Stimulated activated CD8-positive, alpha-beta memory T cell treated with anti-CD3 and anti-CD28 coated beads, Interleukin-4, amount 100 ng/mL, for 4 hours (primary cell): ENCODE measurements around the gene MITF.

Experiments
- DNase-seq, 2 donors: peaks; one replicate each; pipeline ENCODE4 v3.0.0-alpha.2; 2020; ENCODE audit warnings: low read depth in 2 of 2, low spot score in 1 of 2

Gene MITF, protein sequence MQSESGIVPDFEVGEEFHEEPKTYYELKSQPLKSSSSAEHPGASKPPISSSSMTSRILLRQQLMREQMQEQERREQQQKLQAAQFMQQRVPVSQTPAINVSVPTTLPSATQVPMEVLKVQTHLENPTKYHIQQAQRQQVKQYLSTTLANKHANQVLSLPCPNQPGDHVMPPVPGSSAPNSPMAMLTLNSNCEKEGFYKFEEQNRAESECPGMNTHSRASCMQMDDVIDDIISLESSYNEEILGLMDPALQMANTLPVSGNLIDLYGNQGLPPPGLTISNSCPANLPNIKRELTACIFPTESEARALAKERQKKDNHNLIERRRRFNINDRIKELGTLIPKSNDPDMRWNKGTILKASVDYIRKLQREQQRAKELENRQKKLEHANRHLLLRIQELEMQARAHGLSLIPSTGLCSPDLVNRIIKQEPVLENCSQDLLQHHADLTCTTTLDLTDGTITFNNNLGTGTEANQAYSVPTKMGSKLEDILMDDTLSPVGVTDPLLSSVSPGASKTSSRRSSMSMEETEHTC

DNA sequence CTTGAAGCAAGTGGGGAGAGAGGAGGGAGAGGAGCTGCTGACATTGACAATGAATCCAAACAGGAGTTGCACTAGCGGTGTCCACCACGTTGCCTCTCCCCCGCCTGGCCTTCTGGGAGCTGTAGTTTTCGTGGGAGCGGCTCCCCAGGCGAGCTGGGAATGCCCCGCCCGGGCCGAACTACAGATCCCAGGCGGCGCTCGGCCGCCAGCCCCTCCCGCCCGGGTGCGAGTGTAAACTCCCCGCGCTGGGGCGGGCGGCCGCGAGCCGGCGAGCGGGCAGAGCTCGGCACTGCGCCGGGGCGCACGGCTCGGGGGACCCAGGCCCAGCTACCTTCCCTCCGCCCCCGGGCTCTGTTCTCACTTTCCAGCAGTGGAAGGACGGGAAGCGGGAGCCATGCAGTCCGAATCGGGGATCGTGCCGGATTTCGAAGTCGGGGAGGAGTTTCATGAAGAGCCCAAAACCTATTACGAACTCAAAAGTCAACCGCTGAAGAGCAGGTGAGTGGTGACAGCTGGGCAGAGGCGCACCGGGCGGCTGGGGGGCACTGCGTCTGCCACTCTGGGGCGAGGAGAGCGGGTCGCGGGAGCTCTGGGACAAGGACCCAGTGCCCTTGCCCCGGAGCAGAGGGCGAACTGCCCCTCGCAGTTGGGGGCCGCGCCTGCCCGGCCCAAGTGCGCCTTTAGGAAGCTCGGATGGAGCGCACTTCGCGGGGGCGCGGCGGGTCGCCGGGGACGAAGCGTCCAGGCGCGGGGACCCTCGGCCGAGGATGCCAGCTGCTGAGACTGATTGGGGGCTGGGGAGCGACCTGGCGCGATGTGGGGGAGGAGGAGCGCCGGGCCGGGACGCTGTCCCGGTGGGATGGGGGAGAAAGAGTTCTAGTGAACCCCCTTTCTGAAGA, at the start of gene MITF:
Gene MITF (plus strand): TSS at position 261 of the 899 bp plus-strand sequence. CDS start 134 bp downstream, at position 395.
- DNase-seq, result no peak

DNA sequence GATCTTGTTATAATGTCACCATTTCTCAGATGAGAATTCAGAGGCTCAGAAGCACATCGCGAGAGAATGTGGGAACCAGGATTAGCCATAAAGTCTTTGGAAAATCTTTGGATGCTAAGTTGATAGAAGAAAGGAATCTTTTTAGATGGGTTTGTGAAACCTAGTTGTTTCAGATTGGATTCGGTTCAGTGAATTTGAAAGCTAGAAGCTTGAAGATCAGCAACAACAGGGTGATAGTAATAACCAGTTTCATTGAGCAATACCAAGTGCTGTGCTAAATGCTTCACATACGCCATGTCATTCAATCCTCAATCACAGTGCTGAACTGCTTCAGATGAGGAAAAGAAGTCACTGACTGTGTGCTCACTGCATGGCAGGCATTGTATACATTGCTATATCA, 47.4 kb upstream of the MITF start:
- DNase-seq, result no peak

DNA sequence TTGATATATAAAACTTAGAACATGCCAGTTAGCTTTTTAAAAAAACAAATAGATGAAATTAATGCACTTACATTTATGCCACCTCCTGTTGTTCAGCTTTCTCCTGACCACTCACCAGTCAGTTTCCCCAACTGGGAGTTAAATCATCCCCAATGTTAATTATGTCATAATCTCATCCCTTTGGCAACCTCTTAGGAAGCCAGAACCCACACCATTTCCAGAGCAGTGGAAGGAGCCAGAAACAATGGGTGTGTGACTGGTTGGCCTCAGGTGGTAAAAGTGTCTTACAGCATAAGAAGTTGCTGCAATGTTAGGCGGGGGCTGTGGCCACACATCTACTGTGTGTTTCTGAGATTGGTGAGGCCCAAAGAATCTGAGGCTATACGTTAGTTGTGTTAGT, 46.5 kb upstream of the MITF start:
- DNase-seq, result no peak

DNA sequence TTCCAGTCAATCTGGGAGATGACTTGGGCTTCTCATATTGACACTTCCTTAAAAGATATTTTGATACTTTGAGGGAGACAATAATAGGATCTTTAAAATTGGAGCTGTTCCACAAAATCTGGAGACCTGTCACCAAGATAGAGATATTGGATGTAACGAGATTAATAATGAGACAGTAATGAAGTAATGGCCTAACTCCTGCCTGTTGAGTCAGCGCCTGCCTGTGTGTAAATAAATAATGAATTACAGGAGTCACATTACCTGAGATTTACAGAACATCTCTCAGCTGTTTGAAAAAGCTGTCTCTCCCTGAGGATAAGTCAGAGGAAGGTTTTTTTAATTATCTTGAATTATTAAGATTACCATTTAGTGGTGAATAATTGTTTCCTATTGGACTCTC, 43.8 kb upstream of the MITF start:
- DNase-seq, result no peak

DNA sequence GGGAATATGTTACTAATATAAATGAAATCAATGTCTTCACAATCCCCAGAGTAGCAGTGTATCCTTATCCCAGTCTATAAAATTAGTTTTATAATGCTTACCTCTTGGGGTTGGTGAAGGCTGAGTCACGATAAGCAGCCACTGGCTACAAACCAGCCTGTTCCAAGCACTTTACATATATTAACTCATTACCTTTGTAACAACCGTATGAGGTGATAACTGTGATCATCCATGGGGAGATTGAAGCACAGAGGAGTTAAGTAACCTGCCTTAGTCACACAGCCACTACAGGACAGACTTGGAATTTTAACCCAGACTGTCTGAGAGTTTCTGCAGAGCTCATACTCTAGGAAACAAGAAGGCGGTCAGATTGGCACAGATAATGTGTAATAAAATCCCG, 43.3 kb upstream of the MITF start:
- no peak for DNase-seq

DNA sequence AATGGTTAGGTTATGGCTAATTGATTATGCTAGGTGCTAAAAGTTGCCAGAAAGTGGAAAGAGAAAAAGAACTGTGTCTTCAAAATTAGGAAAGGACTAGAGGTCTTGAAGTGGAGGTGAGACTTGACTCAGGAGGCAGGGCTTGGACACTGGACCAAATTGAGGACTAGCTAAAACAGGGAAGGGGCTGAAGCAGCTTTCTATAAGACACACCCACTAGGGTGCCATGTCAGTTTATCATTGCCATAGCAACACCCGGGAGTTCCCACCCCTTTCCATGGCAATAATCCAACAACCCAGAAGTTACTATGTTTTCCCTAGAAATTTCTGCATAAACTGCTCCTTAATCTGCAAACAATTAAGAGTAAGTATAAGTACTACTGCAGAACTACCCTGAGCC, 42.9 kb upstream of the MITF start:
- no peak for DNase-seq

DNA sequence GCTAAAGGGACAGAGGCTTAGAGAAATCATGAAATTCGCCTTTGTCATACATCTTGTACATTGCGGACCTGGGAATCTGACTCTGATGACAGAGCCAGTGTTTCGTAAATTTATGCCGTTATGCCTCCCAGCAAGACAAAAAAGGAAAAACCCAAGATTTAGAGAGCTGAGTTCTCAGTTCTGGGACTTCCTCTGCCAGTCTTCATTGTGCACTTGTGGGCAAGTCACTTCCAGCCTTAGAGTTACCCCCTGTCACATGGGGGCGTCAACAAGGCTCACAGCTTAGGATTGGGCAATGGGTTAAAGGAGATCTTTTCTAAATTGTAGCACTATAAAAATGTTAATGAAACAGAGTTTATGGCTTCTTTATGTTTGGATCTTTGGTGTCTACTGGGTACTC, 41.9 kb upstream of the MITF start:
- DNase-seq, result no peak

DNA sequence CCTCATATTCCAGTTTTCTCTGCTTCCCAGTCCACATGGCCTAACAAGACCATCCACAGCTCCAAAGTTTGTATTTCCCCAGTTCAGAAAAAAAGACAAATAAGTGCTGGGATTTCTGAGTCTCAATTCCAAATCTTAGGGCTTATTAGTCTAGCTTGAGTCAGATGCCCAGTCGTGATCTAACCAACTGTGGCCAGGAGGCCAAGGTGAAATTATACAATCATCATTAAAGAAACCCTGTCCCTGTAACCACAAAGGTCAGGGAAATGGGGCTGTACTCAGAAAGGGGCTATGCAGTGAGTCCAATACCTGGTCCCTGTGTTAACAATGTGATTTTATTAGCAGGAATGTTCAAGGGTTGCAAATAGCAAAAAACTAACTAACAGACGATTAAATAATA, 40.5 kb upstream of the MITF start:
- no peak for DNase-seq

DNA sequence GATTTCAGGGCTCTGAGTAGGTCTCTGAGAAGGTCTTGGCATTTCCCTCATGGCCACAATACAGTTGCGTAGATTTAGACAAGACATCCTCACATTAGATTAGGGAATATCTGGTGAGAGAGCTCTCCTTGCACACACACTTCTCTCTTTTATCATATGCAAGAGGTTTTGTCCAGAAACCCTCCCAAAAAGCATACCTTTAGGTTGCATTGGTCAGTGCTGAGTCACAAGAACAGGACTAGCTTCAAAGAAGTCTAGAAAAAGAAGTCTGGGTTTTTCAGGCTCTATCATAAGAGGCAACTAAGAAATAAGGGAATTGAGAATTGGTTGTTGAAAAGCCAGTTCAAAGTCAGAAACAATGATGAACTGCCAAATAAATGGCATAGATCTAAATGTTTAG, 40.1 kb upstream of the MITF start:
- no peak for DNase-seq

DNA sequence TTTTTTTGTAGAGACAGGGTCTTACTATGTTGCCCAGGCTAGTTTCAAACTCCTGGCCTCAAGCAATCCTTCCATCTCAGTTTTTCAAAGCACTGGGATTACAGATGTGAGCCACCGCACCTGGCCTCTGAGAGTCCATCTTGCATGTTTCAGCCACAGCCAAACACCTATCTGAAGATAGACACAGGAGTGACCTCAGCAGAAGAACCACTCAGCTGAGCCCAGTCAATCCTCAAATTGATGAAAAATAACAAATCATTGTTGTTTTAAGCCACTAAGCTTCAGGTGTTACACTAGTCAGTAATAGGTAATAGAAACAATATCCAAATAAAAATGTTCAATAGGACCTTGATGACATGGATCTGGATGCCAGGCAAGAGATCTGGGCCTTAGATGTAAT, 38.3 kb upstream of the MITF start:
- no peak for DNase-seq

DNA sequence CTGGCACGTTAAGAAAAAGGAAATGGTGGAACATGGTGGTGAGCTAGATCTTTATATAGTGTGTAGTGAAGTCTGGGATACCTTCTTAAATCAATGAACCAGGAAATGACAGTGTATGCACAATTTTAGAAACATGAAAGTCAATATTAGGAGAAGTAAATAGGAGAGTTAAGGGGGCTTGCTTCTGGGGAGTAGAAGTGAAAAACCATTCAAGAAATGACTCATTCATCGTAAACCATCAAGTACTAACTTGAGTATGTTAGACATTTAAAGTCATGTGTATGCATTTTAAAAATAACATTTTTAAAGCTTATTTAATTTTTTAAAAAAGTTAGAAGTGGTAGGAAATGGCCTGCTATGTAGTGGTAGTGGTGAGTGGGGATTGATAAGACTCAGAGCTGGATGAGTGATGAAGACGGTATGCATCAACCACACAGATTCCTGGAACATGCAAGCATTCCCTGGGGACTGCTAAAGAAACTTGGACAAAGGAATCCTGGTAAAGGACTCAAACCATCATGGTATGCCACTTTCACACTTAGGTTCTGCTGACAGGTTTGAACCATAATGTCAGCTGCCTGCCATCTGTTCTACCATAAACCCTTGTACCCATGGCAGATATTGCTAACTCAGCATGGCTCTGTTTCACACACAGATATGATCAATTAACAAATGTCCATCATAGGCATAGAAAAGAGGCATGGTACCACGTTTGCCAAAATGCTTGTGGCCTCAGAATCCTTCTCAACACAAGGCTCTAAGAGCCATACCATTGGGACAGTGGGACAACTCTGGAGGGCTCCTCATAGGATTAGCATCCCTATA, 28.9 kb upstream of the MITF start:
- DNase-seq, result no peak

DNA sequence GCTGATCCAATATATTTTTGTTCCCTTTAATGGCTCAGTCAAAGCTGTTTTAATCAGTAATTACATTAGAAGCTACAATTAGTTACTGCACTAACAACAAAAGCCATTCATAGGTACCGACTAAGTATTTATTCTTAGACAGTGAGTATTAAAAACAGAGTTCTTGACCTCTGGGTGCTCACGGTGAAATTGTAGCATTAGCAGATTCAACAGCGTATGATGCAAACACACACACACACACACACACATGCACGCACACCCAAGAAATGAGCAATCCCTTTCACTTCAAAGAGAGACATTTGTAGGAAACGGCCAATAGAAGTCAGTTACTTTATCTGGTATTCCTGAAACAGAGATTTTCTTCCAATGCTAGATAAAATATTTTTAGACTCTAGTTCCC, 27.0 kb upstream of the MITF start:
- no peak for DNase-seq

DNA sequence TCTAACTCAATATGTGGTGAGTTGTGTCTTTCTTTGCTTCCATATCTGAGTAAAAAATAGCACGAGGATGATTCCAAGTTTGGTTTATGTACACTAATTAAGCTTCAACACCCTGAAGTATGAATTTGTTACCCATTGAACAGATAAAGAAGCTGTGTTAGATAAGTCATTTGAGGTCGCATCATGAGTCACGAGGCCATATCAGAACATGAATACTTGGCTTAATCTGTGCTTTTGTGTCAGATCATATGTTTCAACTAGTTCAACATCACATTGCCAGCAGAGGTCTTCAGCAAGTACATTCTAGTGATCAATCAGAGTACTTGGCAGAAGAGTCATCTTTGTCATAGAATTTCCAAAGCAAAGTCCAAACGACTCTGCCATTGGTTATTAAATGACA, 26.3 kb upstream of the MITF start:
- DNase-seq, result no peak

DNA sequence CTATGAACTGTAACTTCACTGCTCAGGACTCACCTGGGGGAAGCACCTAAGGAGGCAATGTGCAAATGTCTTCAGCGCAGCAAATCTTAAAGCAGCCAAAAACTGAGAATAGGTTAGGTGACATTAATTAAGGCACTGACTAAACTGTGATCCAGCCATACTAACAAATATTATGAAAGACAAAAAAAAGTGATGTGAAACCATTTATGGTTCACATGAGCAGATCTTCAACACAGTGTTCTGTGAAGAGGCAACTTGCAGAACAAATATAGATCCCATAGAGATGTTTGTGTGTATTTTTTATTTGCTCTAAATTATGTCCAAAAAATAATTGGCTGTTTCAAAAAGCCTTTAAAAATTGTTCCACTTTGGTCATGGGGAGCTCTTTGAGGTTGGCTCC, 24.1 kb upstream of the MITF start:
- no peak for DNase-seq

DNA sequence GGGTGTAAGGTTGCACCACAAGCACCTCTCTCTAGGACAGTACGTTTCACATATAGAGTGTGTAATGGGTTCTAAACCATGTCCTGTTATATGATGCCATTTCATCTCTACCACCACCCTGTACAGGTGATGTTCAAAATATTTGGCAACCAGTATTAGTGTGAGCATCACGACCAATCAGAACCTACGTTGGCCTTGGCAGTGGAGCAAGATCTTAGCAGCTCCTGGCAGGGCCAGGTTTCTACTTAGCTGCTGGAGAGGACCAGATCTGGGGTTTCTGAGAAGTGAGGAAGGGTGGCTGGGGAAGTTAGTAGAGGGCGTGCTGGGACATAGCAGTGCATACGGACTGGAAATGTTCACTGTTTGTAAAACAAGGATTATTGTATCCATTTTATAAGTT, 23.1 kb upstream of the MITF start:
- no peak for DNase-seq

DNA sequence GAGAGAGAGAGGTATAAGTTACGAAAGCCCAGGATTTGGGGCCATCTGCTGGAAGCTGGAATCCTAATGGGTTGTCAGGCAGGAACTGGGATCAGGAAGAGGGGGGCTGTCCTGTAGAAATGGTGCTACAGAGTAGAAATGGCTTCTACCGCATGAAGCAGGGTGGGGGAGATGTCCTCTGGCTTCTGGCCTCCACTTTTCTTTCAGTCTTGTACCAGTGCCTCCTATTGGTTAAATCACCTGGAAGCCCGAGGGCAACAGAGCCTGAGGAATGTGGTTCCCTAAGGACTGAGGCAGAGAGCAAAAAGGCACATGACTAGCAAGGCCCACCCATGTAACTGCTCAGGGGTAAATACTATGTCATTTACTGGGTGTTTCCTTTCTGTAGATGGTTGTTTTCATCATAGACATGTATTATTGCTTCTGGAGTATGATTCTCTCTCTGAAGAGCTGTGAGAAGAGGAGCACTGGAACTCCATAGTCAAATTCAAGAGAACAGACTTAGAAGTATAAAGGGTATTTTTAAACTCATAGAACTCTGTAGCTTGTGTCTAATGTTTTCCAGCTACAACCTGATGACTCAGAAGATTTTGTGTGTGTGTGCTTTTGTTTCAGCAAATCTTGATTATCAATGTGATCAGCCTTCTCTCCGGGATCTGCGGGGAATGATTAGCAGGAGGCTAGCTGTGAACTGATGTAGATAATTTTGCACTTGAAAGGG, 20.2 kb upstream of the MITF start:
- DNase-seq, result no peak

DNA sequence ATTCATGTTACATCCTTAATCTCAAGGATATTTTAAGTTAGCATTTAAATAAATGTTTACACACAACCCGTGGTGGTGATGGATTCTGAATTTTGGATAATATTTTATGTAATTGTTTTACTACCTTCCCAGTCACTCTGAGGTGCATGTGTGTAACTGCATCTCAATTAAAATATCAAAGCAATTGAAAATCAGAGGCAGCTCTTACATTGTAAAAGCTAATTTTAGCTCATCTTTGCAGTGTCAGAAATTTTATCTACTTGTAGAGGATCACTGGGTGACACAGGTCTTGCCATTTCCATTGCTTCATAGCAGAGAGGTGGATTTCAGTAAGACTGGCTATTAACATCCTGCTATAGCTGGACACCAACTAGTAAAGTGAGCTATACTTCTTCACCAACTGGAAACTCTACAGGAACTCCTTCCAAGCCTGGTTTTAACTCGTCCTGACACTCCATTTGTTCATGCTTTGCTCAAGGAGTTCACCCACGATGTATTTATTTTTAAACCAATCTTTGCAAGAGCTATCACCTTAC, 19.6 kb upstream of the MITF start:
- no peak for DNase-seq

DNA sequence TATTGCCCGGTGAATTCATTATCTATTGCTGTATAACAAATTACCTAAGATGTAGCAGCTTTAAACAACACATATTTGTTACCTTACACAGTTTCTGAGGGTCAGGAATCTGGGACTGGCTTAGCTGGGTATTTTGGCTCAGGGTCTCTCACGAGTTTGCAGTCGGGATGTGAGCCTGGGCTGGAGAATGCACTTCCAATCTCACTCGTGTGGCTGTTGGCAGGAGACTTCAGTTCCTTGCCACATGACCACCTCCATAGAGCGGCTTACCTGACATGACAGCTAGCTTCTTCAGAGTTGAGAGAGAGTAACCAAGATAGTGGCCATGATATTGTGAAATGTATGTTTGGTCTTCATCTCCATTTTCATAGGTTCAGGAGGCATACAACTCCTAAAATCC, 18.4 kb upstream of the MITF start:
- DNase-seq, result no peak

DNA sequence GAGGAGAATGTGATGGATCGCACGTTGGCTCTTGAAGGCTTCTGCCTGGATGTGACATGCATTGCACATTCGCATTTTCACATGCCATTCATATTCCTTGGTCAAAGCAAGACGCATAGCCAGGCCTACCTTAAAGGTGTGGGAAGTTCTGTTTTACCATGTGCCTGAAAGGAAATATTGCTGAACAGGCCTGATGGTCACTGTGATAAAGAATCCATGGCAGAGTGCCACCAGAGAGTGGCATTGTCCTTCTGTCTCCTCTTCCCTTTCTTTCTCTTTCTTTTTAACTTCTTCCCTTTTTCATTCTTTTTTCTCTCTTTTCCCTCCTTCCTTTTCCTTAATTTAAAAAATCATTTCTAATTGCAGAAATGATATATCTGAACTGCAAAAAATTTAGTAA, 15.9 kb upstream of the MITF start:
- DNase-seq, result no peak

DNA sequence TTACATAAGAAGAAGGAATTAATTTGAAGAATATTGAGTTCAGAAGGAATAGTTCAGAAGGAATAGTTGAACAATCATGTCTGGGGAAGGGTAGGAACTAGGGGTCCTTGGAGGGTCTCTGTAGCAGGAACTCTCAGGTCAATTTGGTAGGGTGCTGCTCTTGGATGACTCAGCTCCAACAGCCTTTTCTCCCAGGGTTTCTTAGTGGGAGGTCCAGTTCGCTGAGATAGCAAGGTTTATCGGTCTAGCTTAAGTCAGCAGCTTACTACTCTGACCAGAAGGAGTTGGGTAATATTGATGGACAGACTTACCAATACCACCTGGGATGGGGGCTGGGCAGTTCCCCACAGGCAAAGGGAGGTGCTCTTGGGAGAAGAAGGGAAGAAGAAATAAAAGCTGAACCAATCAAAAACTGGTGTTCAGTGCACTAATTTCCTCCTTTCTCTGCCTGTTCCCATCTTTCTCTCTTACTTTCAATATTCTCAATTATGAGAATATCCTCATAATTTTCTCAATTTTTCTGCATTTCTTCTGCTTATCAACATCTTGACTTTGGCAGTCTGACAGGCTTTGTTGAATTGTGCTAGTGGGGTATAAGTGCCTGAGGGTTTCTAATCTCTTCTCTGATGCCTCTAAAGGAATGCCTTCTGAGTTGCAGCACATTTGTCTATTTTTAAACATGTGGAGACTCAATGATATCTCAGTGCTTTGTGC, 14.4 kb upstream of the MITF start:
- DNase-seq, result no peak
